ENCODE measurements around the gene CEP295NL. TPM values are rescaled to one million over a fixed set of nuclear protein-coding genes. Genes with fewer than 3 reads are reported as not detected.

Gene CEP295NL
- total RNA-seq, 2 donors from 2014 or later = 0.83 to 1.1 TPM

DNA sequence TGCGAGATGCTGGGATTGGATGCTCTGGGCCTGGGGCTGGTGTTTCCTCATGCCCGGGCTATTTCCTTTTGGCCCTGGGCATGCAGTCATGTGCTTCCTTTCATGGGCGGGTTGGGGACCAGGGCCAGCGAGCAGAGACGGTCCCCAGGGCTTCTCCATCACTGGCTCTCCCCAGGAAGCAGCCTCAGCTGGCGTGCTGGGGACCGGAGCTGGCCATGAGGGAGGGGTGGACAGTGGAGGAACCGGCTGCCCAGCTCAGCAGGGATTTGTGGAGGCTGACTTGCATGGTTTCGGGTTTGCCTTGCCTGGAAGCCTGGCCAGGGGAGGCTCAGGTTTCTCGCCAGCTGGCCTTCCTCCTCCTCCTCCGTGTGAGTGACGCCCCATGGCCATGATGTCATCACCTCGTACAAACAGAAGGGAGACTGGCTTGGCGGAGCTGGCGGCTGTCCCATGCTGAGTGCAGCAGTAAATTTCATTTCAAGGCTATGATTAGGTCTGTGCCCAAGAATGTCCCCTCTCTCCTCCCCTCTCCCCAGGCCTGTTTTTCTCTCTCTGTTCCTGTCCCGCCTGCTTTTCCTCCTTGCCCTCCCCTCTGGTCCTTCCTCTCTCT lies 31.1 kb upstream of the CEP295NL start:
- peak overlapping the region in 1 of 2 donors; percentile 31 for H3K4me3 ChIP-seq
- TF ChIP-seq, protein P1, sequence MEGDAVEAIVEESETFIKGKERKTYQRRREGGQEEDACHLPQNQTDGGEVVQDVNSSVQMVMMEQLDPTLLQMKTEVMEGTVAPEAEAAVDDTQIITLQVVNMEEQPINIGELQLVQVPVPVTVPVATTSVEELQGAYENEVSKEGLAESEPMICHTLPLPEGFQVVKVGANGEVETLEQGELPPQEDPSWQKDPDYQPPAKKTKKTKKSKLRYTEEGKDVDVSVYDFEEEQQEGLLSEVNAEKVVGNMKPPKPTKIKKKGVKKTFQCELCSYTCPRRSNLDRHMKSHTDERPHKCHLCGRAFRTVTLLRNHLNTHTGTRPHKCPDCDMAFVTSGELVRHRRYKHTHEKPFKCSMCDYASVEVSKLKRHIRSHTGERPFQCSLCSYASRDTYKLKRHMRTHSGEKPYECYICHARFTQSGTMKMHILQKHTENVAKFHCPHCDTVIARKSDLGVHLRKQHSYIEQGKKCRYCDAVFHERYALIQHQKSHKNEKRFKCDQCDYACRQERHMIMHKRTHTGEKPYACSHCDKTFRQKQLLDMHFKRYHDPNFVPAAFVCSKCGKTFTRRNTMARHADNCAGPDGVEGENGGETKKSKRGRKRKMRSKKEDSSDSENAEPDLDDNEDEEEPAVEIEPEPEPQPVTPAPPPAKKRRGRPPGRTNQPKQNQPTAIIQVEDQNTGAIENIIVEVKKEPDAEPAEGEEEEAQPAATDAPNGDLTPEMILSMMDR (IDR thresholded peaks at IDR 0.05) = no peak
- no peaks in the 10 kb centered on the region for H3K27me3 ChIP-seq
- peaks cover 0 to 38% of the 10 kb centered on the region in 2 donors for H3K4me1 ChIP-seq
- peak; percentile 98 for DNase-seq (ENCODE audit: low spot score)
- no peaks in the 10 kb centered on the region for H3K36me3 ChIP-seq
- peak overlapping the region; percentile 82 to 91 for H3K27ac ChIP-seq
- H3K9me3 ChIP-seq = no peaks in the 10 kb centered on the region

GRCh38 chr17:78933025-78933958 lies 30.3 kb upstream of the CEP295NL start:
- TF ChIP-seq, protein P1 (IDR thresholded peaks at IDR 0.05) = no peak
- peak overlapping the region; percentile 82 to 91 for H3K27ac ChIP-seq
- H3K9me3 ChIP-seq = no peaks in the 10 kb centered on the region
- H3K4me1 ChIP-seq = peaks cover 0 to 38% of the 10 kb centered on the region in 2 donors
- no peaks in the 10 kb centered on the region for H3K27me3 ChIP-seq
- DNase-seq (ENCODE audit: low spot score) = peak; percentile 84
- peak overlapping the region in 1 of 2 donors; percentile 31 for H3K4me3 ChIP-seq
- H3K36me3 ChIP-seq = no peaks in the 10 kb centered on the region

DNA sequence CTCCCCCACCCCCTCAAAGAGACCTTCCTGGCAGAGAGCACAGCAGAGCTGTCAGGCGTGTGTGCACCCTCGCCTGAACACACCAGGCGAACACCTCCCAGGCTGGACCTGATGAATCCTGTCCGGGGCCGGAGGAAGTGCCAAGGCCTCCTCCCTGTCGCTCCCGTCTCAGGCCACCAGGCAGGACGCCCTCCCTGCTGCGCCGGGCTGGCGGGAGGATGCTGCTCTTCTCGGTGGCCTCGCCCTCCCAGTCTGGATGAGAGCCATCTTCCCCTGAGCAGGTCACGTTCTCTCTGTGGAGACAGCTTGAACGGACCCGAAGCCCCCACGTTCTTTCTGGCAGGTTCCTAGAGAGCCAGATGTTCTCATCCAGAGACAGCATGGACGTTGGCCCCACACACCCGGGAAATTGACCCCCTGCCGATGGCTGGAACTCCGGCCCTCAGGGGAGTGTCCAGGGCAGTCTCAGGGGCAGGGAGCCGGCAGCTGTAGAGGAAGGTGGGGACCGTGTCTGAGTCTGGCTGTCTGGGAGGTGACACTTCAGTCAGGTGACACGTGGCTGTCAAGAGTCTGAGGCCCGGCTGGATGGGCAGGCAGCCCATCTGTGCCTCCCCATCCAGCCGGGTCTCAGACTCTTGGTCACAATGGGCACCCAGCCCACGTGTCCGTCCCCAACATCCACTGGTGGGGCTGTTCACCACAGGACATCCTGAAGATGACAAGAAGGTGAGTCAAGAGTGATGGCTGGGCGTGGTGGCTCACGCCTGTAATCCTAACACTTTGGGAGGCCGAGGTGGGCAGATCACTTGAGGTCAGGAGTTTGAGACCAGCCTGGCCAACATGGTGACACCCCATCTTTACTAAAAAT lies 27.1 kb upstream of the CEP295NL start:
- no peaks in the 10 kb centered on the region for H3K36me3 ChIP-seq
- no peak for DNase-seq (ENCODE audit: low spot score)
- H3K9me3 ChIP-seq = no peaks in the 10 kb centered on the region
- H3K4me3 ChIP-seq = no peak overlapping the region
- TF ChIP-seq, protein P1 (IDR thresholded peaks at IDR 0.05) = no peak
- H3K27me3 ChIP-seq = no peaks in the 10 kb centered on the region
- peaks cover 0 to 39% of the 10 kb centered on the region in 2 donors for H3K4me1 ChIP-seq
- H3K27ac ChIP-seq = no peak overlapping the region

- no peaks in the 10 kb centered on the region for H3K36me3 ChIP-seq
- DNase-seq (ENCODE audit: low spot score) = peak; percentile 94
- TF ChIP-seq, protein P1 (IDR thresholded peaks at IDR 0.05) = no peak
- H3K4me3 ChIP-seq = peak overlapping the region; percentile 81 to 91
- no peaks in the 10 kb centered on the region for H3K27me3 ChIP-seq
- no peaks in the 10 kb centered on the region for H3K9me3 ChIP-seq
- peaks cover 0 to 52% of the 10 kb centered on the region in 2 donors for H3K4me1 ChIP-seq
- H3K27ac ChIP-seq = peak overlapping the region; percentile 96 to 99
Measured at GRCh38 chr17:78925662-78926555, 22.9 kb upstream of the CEP295NL start.

- H3K4me3 ChIP-seq = peak within 1 kb of the TSS; percentile 81 to 91
- no peaks in the 10 kb centered on the region for H3K27me3 ChIP-seq
- no peaks in the 10 kb centered on the region for H3K36me3 ChIP-seq
- TF ChIP-seq, protein P1 (IDR thresholded peaks at IDR 0.05) = peak; percentile 14 to 32
- no peaks in the 10 kb centered on the region for H3K9me3 ChIP-seq
- peaks cover 0 to 59% of the 10 kb centered on the region in 2 donors for H3K4me1 ChIP-seq
- peak; percentile 89 for DNase-seq (ENCODE audit: low spot score)
- peak within 1 kb of the TSS; percentile 96 to 99 for H3K27ac ChIP-seq
Measured at GRCh38 chr17:78925234-78925633, 22.2 kb upstream of the CEP295NL start, which contains the start of gene TIMP2. Gene TIMP2, minus strand, starts transcription at chr17:78925387. Its CDS starts 299 bp downstream, at chr17:78925088.
